IPS DF 4.7 (cell line): ENCODE results near the gene TBC1D22A.

Experiments used
- DNase-seq: peaks from one replicate; pipeline ENCODE4 v3.0.0-alpha.2; 2013; ENCODE audit warnings: low spot score; ENCODE audit errors: extremely low read depth

The TBC1D22A gene

DNA sequence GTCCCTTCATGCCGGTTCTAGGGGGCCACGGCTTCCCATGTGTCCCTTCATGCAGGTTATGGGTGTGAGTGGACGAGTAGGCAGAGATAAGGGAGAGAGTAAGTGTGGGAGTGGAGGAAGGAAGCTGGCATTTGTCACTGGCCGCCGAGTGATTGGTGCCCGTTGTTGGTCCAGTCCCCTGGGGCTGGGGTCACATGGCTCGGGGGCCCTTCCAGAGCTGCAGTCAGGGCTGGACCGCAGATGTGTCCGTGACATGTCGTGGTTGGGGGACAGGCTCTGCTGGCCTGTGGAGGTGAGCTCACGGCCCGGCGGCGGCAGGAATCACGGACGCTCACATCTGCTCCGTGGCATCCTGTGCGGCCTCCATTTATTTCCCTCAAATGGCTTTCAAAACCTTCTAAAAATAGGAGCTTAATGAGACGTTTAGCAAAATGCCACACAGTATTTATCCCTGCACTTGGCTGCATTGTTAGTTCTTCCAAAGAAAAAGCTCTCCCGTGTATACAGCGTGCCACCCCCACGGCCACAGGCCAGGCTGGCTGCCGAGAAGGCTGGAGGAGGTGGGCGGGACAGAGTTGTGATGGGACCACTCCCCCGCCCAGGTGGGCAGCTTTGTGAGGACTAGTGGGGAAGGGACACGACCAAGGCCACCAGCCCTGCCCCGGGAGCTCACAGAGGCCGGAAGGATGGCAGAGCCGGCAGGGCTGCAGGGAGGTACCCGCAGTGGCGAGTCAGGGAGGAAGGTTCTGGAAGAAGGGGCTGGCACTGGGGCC, 386.7 kb downstream of the TBC1D22A start:
- no peak for DNase-seq

DNA sequence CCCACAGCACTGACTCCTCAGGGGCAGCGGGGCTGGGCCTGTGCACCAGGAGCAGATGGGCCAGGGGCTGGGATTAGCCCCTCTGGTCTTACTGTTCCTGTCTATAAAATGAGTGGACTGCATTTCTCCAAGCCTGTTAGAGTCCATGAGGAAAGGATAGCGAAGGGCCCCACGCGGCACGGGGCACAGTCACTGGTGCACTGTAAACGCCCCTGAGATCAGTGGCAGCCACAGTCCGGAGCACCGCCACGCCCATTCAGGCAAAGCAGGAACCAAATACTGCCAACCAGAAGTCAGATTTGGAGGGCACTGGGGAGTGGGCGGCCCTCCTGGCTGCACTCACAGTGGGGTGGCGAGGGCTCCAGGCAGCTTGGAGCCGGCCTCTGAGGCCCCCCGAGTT, 387.5 kb downstream of the TBC1D22A start:
- DNase-seq = no peak

DNA sequence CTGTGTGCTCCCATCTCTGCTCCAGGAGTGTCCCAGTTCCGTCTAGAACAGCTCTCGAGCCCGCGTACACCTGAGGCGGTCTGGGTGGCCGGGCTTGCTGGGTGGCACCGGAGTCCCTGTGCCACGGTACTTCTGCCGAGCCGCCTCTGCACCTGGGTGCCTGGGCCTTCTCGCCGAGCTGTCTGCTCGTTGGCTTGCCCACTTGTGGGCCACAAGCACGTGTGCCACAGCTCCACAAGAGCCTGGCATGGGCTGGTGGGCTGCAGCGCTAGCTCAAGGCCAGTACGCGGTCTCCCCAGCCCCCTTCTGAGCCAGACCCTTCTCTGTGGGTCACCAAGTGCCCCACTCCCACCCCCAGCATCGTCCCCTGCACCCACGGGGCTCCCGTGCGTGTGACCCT, 388.0 kb downstream of the TBC1D22A start:
- DNase-seq = no peak

DNA sequence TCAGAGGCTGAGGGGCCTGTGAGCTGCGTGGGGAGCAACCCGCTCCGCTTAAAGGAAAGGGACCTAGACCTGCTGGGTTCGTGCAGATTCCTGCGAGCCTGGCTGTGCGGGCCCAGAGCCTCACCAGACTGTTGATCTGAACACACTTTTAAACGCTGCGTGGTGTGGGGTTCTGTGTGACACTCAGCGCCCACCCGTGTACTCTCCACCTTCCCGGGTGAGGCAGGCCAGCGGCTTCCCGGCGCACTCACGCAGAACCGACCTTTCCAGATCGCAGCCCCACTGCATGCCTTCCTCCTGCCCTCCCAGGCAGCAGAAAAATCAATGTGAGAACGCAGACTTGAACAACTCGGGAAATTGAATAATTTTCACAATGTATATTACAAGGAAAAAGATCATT, 388.6 kb downstream of the TBC1D22A start:
- DNase-seq = no peak

DNA sequence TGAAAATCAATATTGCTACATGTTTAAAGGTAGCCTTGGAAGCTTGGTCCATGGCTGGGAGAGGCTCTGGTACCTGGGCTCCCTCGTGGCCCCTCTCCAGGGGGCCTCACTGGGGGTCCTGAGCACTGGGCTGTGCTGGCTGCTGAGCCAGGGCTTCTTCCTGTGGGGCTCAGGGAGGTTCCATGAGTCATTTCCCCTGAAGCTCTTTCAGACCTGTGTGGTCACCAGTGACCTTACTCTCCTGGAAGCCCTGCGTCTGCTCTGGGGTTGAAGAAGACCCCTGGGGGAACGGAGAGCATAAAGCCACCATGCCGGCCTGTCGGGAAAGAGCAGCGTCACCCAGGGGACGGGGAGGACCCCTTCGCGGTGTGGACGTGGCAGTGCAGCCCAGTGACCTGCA, 389.0 kb downstream of the TBC1D22A start:
- DNase-seq = no peak

DNA sequence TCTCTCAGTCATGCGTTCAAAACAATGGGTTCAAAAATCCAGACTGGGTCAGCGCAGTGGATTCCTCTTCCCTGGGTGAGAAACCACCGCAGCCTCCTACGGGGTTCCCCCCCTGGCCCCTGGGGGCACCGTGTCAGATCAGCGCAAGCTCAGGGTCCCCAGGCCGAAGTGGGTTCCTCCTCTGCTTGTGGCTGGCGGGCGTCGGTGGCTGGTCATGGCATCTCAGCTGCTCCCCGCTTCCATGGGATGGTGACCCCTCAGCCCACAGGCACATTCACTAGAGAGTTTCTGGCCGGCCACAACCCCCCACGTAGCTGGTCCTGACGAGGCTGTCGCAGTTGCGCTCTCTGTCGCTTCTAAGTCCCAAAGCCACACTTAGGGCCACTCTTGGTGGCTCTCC, 389.8 kb downstream of the TBC1D22A start:
- no peak for DNase-seq

DNA sequence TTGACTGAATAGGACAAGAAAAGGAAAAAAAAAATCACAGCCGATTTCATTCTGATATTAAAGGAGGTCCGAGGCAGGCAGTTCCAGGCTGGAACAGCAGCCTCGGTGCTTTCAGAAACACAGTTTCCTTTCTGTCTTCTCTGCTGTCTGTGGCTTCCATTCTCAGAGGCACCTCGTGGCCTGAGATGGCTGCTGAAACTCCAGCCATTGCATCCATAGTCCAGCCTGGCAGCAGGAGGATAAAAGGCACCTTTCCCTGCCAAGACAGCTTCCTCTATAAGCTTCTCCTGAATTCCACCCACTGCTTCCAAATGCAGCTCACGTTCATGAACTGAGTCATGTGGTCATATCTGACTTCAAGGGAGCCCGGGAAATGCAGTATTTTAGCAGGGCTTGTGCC, 390.5 kb downstream of the TBC1D22A start:
- DNase-seq = no peak

DNA sequence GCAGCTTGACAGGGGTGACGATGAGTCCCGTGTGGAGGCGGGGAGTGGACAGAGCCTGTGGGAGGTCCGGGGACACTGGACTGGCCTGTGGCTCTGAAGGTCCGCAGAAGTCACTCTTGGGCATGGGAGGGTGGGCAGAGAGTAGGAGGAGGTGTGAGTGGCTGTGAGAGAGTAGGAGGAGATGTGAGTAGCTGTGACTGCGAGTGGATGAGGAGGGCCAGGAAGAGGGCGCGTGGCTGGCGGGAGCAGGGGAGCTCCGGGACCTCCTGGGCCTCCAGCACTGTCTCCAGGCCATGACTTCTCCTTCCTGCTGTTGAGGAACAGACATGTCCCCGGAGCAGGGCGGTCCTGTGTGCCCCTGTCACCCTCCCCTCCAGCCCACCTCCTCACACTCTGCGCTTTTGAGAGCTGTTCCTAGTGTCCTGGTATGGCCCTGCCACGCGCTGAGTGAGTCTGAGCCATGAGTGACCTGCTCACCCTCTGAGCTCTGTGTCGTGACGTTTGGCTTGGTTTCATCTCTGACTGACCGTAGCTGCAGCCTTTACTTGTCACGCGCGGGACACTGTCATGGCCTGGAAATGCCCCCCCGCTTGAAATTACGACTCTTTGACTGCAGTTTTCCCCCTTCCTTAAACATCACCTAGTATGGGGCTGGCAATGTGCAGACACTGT, 391.5 kb downstream of the TBC1D22A start:
- no peak for DNase-seq

DNA sequence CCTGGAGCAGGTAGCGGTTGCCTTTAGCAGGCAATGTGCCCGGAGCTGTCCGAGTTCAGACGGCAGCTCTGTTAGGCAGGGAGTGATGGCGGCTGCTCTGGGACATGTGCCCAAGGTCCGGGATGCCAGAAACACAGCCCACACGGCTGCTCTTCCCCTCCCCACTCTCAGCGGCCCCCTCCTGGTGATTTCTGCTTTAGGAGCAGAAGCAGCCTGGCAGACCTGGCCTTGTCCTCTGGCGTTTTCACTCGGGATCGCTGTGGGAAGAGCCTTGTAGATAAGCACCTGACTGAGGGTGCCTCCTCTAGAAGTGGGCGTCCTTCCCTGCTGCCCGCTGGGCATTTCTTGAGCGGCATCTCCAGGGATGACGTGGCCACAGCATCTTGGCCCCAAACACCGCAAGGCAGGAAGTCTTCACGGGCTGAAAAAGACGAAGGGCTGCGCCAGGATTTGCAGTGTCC, 392.2 kb downstream of the TBC1D22A start:
- DNase-seq = no peak

DNA sequence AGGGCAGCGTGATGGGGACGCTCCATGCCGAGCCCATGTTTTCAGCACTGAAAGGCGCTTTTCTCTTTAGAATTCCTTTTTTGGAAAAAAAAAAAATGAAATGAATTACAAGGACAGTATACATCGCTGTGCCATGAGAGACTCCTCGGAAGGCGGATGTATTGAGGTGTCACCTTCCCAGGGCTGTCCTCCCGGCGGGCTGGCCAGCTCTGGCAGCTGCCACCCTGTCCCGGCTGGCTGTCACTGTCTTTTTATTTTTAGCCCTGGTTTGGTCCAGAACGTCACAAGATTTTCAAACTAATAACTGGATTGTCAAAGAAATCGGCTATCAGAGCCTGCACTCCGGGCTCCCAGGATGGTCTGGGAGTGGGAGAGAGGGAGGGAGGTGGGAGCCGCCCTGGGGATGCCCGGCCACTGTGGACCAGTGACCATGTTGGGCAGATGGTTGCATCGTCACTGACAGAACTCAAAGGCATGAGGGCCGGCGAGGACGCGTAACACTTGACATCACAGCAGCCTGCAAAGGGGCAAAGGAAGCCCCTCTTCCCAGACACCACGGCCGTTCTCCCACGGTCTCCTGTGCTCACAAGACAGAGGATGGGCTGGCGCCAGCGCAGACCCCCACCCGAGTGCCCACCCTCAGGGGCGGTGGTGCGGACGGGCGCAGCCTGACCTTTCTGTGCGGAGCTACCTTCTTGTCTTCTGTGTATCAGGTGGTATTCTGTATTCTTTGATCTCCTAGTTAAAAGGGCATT, 392.9 kb downstream of the TBC1D22A start:
- no peak for DNase-seq

DNA sequence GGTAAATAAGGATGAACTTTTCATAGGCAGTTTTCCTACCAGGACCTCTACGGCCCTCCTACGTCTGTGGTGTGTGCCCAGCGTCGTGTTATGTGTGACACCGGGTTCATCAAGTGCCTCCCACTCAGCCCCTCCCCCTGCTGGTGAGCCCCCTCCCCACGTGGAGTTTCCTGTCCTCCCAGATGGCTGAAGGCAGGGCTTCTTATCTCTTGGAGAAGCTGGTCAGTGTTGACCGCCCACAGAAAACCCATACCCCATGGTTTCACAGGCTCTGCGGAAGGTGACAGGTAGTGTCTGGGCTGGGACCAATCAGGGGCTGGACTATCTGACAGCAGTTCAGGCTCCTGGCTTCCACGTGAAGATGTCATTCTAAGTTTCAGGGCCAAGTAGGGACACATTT, 393.5 kb downstream of the TBC1D22A start:
- no peak for DNase-seq

DNA sequence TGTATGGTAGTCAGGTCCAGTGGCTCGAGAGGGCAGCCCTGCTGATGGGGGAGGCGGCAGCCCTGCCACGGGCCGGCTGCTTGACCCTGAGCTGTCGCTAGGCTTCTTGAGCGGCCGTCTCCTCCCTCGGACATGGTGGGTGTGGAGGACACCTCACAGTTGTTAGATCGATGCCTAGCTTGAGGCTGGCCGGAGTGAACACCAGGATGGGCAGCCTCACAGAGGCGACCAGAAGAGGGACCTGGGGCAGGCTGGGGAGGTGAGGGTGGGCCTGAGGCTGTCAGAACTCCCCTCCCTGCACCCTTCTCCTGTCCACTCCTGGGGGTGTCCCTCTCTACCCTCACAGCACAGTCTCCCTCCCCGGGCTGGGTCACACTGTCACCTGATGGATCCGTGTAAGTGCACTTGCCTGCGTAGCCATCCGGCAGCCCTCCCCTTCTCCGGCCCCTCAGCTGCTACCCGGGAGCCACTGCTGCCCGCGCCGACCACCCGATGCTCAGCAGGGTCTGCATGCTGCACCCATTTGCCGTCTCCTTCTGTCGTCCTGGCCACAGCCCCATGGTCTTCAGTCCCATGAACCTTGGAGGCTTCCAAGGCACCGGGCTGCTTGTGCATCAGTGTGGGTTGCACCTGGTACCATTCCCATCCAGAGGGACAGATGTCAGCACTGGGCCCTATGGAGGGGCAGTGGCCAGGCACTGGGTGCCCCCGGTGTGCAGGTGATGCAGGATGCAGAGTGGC, 394.1 kb downstream of the TBC1D22A start:
- no peak for DNase-seq

DNA sequence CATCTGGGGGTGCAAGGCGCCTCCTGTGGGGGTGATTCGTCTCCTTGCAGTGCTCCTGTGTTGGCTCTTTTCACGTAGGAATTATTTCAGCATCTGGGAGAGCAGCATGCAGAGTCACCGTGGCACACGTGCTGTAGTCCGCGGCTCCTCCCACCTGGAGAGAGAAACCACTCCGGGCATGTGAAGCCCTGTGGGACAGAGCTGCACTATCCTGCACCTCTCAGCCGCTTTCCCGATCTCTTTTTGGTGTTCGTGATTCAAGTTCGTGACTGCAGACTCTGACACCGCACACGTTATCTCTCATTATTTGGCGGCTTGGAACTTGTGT, 394.6 kb downstream of the TBC1D22A start:
- DNase-seq = no peak

DNA sequence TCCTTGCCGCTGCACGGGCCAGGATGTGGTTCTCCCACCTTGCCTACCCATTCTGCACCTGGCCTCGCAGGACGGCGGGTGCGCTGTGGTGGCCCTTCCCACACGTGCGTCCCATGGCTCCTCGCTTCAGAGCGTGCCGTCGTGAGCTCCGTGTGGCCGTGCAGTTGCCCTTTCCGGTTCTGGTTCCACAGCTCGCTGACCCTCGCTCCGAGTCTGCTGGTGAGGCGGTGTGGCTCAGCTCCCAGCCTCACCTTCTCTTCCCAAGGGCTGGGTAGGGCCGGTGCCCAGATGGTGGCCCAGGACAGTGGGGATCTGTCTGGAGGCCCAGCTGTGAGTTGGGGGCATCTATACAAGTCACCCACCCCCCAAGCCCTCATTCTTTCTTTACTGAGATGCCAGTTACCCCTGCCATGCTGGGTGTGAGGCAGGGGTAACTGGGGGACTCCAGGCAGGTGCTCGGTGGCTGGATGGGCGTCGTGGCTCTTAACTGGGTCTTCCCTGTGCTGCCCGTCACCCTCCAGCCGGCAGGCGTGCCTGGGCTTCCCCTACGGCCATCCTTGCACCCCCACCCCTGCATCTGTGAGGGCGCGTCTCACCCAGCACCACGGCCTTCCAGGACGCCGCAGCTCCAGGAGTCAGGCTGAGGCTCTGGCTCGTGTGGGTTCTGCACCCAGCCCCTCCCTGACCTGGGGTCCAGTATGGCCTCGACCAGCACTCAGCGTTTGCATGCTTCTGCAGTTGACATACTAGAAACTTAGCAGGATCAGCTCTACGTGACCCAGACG, 395.2 kb downstream of the TBC1D22A start:
- DNase-seq = no peak

DNA sequence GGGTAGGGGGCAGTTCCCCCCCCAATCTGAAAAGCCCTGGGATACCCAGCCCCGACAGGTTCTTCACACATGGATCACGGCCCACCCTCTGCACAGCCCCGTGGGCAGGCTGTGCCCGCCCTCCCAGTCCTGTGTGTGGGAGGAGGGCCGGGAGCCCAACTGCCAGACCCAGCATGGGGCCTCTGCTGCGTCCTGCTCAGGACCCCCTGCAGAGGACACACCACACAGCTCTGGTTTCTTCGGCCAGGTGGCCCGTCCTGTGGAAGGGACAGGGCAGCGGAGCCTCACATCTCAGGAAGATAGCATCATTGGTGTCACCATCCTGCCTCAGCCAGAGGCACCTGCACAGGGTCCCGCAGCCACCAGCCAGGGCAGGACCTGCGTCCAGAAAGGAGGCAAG, 396.0 kb downstream of the TBC1D22A start:
- no peak for DNase-seq

DNA sequence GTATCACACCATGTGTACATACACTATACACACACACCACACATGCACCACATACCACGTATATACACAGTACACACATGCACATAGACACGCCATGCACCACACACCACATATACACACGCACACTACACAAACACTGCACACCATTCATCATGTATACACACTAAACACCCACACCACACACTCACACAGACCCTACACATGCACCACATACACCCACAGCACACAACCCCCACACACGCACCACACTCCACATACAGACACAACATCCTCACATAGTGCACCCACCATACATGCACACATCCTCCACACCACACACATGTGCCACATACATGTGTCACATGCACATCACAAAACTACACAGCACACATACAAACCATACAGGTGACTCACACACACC, 397.1 kb downstream of the TBC1D22A start:
- DNase-seq = no peak

DNA sequence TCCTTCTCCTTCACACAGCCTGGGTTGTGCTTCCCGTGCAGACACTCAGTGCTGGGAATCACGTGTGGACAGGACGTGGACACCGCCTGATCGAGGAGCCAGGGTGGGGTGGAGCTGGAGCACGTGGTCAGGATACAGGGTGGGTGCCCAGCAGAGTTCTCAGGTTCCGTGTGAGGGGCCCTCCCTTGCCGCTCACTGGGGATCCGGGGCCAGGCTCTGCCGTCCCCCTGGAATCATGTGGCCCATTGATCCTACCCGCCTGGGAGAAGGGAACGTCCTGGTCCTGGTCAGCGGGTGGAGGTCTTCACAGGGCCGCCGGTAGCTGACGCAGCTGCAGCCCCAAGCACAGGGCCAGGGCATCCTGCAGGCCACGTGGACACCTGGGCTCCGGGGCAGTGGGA, 397.7 kb downstream of the TBC1D22A start:
- DNase-seq = no peak

DNA sequence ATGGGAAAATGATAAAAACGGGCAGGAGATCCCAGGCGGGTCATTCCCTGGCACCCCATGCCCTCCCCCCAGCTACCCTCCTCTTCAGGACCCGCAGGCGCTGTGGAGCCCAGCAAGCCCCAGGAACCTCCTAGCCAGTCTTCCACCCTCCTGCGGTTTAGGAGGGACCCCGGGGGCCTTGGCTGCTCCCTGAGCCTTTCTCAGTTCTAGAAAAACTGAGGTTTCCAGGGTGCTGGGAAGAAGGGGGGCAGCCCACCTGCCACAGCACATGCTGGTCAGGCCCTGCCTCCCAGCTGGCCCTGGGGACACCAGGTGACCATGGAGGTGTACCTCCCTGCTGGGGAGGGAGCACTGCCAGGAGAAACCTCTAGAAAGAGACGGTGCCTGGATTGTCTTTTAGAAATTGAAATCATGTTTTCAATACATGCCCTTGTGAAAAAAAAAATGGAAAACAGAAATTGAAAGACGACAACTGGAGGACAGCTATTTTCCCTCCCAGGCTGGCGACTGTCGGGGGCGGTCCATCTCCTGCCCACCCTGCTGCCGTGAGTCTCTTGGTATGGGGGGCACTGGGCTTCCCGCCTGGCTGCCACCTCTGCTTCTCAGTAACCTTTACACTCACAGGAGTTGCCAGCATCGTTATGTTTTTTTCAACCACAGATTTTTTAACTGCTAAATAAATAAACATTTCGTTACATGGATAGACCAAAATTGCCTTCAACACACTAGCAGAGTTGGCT, 398.5 kb downstream of the TBC1D22A start:
- no peak for DNase-seq

DNA sequence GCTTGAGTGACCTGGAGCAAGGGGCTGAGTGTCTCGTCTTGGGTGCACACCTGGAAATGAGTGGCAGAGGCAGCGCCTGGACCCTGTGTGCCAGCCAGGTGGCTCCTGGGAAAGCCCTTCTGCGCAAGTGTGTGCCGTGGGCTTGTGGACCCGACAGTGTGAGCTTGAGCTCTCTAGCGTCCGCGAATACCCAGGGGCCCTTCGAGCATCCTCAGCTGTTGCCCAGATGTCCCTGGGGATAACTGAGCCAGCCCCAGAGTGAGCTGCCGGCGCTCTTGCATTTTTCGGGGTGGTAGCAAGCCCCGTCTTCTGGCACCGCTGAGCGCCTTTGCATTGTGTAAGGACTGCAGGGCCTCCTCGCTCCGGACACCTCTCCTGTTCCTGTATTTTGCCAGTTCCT, 399.2 kb downstream of the TBC1D22A start:
- no peak for DNase-seq

DNA sequence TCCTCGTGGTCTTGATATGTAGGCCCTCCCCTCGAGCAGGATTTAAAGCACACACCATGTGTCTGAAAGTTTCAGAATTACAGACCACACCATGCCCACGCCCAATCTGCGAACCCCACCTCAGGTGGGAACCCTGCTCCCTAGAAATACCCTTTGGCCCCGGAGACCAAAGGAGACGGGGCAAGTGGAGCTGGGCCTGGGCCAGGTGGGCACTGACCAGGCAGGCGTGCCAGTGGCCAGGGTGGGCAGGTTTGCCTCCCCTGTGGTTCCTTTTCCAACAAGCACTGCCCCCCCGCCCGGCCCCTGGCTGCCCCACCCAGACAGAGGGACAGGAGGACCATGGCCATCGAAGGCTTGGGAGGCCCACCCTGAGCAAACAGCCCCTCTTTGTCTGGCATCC, 400.4 kb downstream of the TBC1D22A start:
- no peak for DNase-seq
